ENCODE results near the gene ITGB2.
"Not testable (repeated sequence)": the region's sequence is repeated elsewhere in the genome, so short reads cannot be mapped to it uniquely, and the experiment has no call there.

ITGB2 gene

GRCh38 chr21:44940116-44940631 is 19.5 kb upstream of the ITGB2 start:
- DNase-seq, result no peak

GRCh38 chr21:44939532-44940115 is 18.9 kb upstream of the ITGB2 start, which contains the start of gene SLX9:
SLX9 (plus strand) TSS chr21:44940029; CDS start chr21:44940058, 29 bp downstream.
- DNase-seq, result peak; percentile 78

GRCh38 chr21:44938772-44939531 is 18.3 kb upstream of the ITGB2 start:
- DNase-seq, result no peak

- no peak for DNase-seq
These were observed 14.8 kb upstream of the ITGB2 start for GRCh38 chr21:44935533-44935927.

- DNase-seq, result no peak
These were observed 14.3 kb upstream of the ITGB2 start for GRCh38 chr21:44934797-44935532.

- no peak for DNase-seq
These were observed 13.6 kb upstream of the ITGB2 start for GRCh38 chr21:44934276-44934675.

GRCh38 chr21:44933918-44934260 is 13.2 kb upstream of the ITGB2 start:
- DNase-seq, result no peak

GRCh38 chr21:44933199-44933917 is 12.7 kb upstream of the ITGB2 start:
- no peak for DNase-seq

- DNase-seq, result peak; percentile 63
These were observed 11.9 kb upstream of the ITGB2 start for GRCh38 chr21:44932408-44933181.

GRCh38 chr21:44931501-44932407 is 11.1 kb upstream of the ITGB2 start:
- DNase-seq, result no peak

GRCh38 chr21:44931137-44931500 is 10.4 kb upstream of the ITGB2 start:
- DNase-seq, result no peak

GRCh38 chr21:44930543-44930981 is 9.9 kb upstream of the ITGB2 start:
- peak; percentile 53 for DNase-seq

GRCh38 chr21:44929799-44930542 is 9.3 kb upstream of the ITGB2 start:
- no peak for DNase-seq

GRCh38 chr21:44929242-44929798 is 8.6 kb upstream of the ITGB2 start:
- DNase-seq, result no peak

- DNase-seq, result not testable (repeated sequence)
These were observed 8.0 kb upstream of the ITGB2 start for GRCh38 chr21:44928500-44929241.

- peak; percentile 91 for DNase-seq
These were observed 7.1 kb upstream of the ITGB2 start for GRCh38 chr21:44927587-44928461.

GRCh38 chr21:44927259-44927586 is 6.5 kb upstream of the ITGB2 start:
- no peak for DNase-seq

GRCh38 chr21:44926331-44927101 is 5.8 kb upstream of the ITGB2 start:
- peak; percentile 40 for DNase-seq
